H9 (cell line): ENCODE data around the gene TRIOBP. TPM values are rescaled to one million over a fixed set of nuclear protein-coding genes. Genes with fewer than 3 reads are reported as not detected.

Experiments
- DNase-seq: peaks from one replicate; pipeline ENCODE4 v3.0.0-alpha.2; 2017
- H2AFZ ChIP-seq: one replicate; pipeline ENCODE4 v1.6.1; 2013; ENCODE audit warnings: mild to moderate bottlenecking, low read length, control low read depth, moderate library complexity
- H2AK5ac ChIP-seq: 2 replicates; pipeline ENCODE4 v1.6.1; 2013; ENCODE audit warnings: low read length, control low read depth, mixed read lengths; ENCODE audit not compliant: insufficient read length
- H2BK120ac ChIP-seq: one replicate; pipeline ENCODE4 v1.6.1; 2013; ENCODE audit warnings: low read depth, mild to moderate bottlenecking, low read length, control low read depth, inconsistent platforms; ENCODE audit not compliant: poor library complexity, severe bottlenecking
- H2BK12ac ChIP-seq: 2 replicates; pipeline ENCODE4 v1.6.1; 2013; ENCODE audit warnings: low read length, control low read depth, mixed read lengths, low read depth; ENCODE audit not compliant: insufficient read length
- H2BK15ac ChIP-seq: 2 replicates; pipeline ENCODE4 v1.6.1; 2013; ENCODE audit warnings: low read depth, low read length, control low read depth
- H2BK20ac ChIP-seq: one replicate; pipeline ENCODE4 v1.6.1; 2013; ENCODE audit warnings: low read depth, mild to moderate bottlenecking, low read length, control low read depth, inconsistent platforms; ENCODE audit not compliant: poor library complexity, severe bottlenecking
- H2BK5ac ChIP-seq: 2 replicates; pipeline ENCODE4 v1.6.1; 2013; ENCODE audit warnings: low read length, control low read depth, mixed read lengths; ENCODE audit not compliant: insufficient read length
- H3K14ac ChIP-seq: 2 replicates; pipeline ENCODE4 v1.6.1; 2013; ENCODE audit warnings: low read length, control low read depth; ENCODE audit not compliant: insufficient read depth
- H3K18ac ChIP-seq: 2 replicates; pipeline ENCODE4 v1.6.1; 2013; ENCODE audit warnings: low read depth, mild to moderate bottlenecking, mixed read lengths, low read length, control low read depth; ENCODE audit not compliant: insufficient read length
- H3K23ac ChIP-seq: 2 replicates; pipeline ENCODE4 v1.6.1; 2013; ENCODE audit warnings: low read length, control low read depth, mixed read lengths, low read depth; ENCODE audit not compliant: insufficient read length
- H3K23me2 ChIP-seq: 2 replicates; pipeline ENCODE4 v1.6.1; 2013; ENCODE audit warnings: low read depth, mild to moderate bottlenecking, mixed read lengths, low read length, control low read depth; ENCODE audit not compliant: insufficient read length, poor library complexity, severe bottlenecking
- H3K27ac ChIP-seq: 2 replicates; pipeline ENCODE4 v1.5.1; 2013; ENCODE audit warnings: low read length, control low read depth, mixed read lengths, low read depth; ENCODE audit not compliant: insufficient read length
- H3K27me3 ChIP-seq: 2 replicates; pipeline ENCODE4 v1.6.1; 2013; ENCODE audit warnings: low read length, control low read depth, inconsistent platforms; ENCODE audit not compliant: insufficient read depth
- H3K4ac ChIP-seq: 2 replicates; pipeline ENCODE4 v1.6.1; 2013; ENCODE audit warnings: low read depth, mild to moderate bottlenecking, control low read depth, inconsistent platforms, low read length, moderate library complexity
- H3K4me1 ChIP-seq: 2 replicates; pipeline ENCODE4 v1.6.1; 2013; ENCODE audit warnings: low read length, control low read depth, inconsistent platforms; ENCODE audit not compliant: insufficient read depth
- H3K4me2 ChIP-seq: 2 replicates; pipeline ENCODE4 v1.6.1; 2013; ENCODE audit warnings: low read length, control low read depth, mixed read lengths; ENCODE audit not compliant: insufficient read length, insufficient read depth
- H3K56ac ChIP-seq: 2 replicates; pipeline ENCODE4 v1.6.1; 2013; ENCODE audit warnings: low read depth, mild to moderate bottlenecking, mixed read lengths, low read length, control low read depth; ENCODE audit not compliant: insufficient read length
- H3K79me1 ChIP-seq: 2 replicates; pipeline ENCODE4 v1.6.1; 2013; ENCODE audit warnings: low read depth, mild to moderate bottlenecking, moderate library complexity, low read length, control low read depth, inconsistent platforms; ENCODE audit not compliant: insufficient read depth, poor library complexity, severe bottlenecking
- H3K79me2 ChIP-seq: 2 replicates; pipeline ENCODE4 v1.6.1; 2013; ENCODE audit warnings: low read length, control low read depth, inconsistent platforms; ENCODE audit not compliant: insufficient read depth
- H3K9ac ChIP-seq: 2 replicates; pipeline ENCODE4 v1.6.1; 2013; ENCODE audit warnings: low read length, control low read depth, mixed read lengths; ENCODE audit not compliant: insufficient read length; ENCODE audit errors: extremely low read depth
- H3K9me3 ChIP-seq: one replicate; pipeline ENCODE4 v1.6.1; 2013; ENCODE audit warnings: low read depth, low read length, inconsistent platforms; ENCODE audit not compliant: control insufficient read depth
- H3T11ph ChIP-seq: one replicate; pipeline ENCODE4 v1.6.1; 2013; ENCODE audit warnings: mild to moderate bottlenecking, low read length, control low read depth, inconsistent platforms
- H4K20me1 ChIP-seq: one replicate; pipeline ENCODE4 v1.6.1; 2013; ENCODE audit not compliant: control insufficient read depth, insufficient read length, insufficient read depth
- H4K5ac ChIP-seq: 2 replicates; pipeline ENCODE4 v1.6.1; 2013; ENCODE audit warnings: low read depth, mild to moderate bottlenecking, mixed read lengths, low read length, control low read depth; ENCODE audit not compliant: insufficient read length
- H4K8ac ChIP-seq: replicated peaks from 2 replicates; pipeline ENCODE4 v1.6.1; 2013; ENCODE audit warnings: low read length, control low read depth, mixed read lengths, low read depth; ENCODE audit not compliant: insufficient read length
- H4K91ac ChIP-seq: 2 replicates; pipeline ENCODE4 v1.6.1; 2013; ENCODE audit warnings: low read depth, mild to moderate bottlenecking, moderate library complexity, mixed read lengths, low read length, control low read depth; ENCODE audit not compliant: insufficient read length
- H3K27ac Mint-ChIP-seq, 3 experiments: 2 replicates in 2 of 3; 3 replicates in 1 of 3; pipeline ENCODE4 v1.8.0; 2020 to 2021; ENCODE audit warnings: mixed read lengths in 3 of 3, mild to moderate bottlenecking in 1 of 3, moderate library complexity in 1 of 3
- H3K27me3 Mint-ChIP-seq: 2 replicates; pipeline ENCODE4 v1.8.0; 2021; ENCODE audit warnings: low read depth, mild to moderate bottlenecking, moderate library complexity, mixed read lengths
- H3K36me3 Mint-ChIP-seq, 3 experiments: 2 replicates in 2 of 3; 3 replicates in 1 of 3; pipeline ENCODE4 v1.8.0; 2020 to 2021; ENCODE audit warnings: low read depth in 3 of 3, mixed read lengths in 3 of 3; ENCODE audit not compliant: insufficient read depth in 1 of 3
- H3K4me1 Mint-ChIP-seq, 2 experiments: 2 replicates each; pipeline ENCODE4 v1.8.0; 2020; ENCODE audit warnings: mixed read lengths in 2 of 2
- H3K4me3 Mint-ChIP-seq, 2 experiments: 2 replicates in 1 of 2; 3 replicates in 1 of 2; pipeline ENCODE4 v1.8.0; 2020 to 2021; ENCODE audit warnings: mild to moderate bottlenecking in 2 of 2, mixed read lengths in 2 of 2, moderate library complexity in 1 of 2
- H3K9me3 Mint-ChIP-seq, 2 experiments: 2 replicates in 1 of 2; 3 replicates in 1 of 2; pipeline ENCODE4 v1.8.0; 2020; ENCODE audit warnings: mild to moderate bottlenecking in 2 of 2, mixed read lengths in 2 of 2, moderate library complexity in 1 of 2
- WGBS: extraction: QIAGEN DNeasy Blood & Tissue Kit; methylation state at CpG from one replicate; pipeline ENCODE4 v1.1.7; 2013; ENCODE audit warnings: missing lambda C conversion rate, low lambda C conversion rate, mixed read lengths; ENCODE audit not compliant: insufficient read length; ENCODE audit errors: extremely low coverage; 5-methylcytosine and 5-hydroxymethylcytosine counted together
- total RNA-seq: library from RNA; stranded (reverse); gene quantifications from 2 replicates; pipeline ENCODE4 v1.2.1, GENCODE V29; 2021
- TF ChIP-seq, protein P1 (sequence below): fragments of 200-600 bp; sonication (generic); conservative IDR thresholded peaks from 3 replicates; pipeline ENCODE4 v1.8.0; 2021; ENCODE audit warnings: antibody characterized with exemption, mild to moderate bottlenecking

Gene TRIOBP
- total RNA-seq, 1 experiment from 2014 or later = 52.7 TPM

DNA sequence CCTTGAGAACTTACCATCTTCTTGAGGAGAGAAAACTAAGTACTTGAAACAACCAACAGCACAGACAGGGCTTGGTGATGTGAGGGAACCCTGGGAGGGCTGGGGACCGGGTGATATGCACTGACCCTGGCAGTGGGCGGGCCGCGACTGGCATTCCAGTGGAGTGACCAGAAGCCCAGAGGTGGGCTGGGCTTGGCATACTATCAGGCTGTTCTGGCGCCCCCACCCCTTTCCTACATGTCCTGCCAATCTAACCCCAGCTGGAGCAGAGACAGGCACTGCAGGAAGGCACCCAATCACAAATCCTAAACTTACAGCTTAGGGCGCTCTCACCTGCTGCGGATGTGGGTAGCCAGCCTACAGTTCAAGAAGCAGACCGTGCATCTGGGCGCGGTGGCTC, 56.9 kb downstream of the TRIOBP start:
- H3K27me3 Mint-ChIP-seq = no peaks in the 10 kb centered on the region
- no peak overlapping the region for H3K9ac ChIP-seq
- no peak overlapping the region for H3K4me3 Mint-ChIP-seq
- no peak overlapping the region for H2BK20ac ChIP-seq
- no peak overlapping the region for H2BK15ac ChIP-seq
- no peaks in the 10 kb centered on the region for H3K23me2 ChIP-seq
- TF ChIP-seq, protein P1, sequence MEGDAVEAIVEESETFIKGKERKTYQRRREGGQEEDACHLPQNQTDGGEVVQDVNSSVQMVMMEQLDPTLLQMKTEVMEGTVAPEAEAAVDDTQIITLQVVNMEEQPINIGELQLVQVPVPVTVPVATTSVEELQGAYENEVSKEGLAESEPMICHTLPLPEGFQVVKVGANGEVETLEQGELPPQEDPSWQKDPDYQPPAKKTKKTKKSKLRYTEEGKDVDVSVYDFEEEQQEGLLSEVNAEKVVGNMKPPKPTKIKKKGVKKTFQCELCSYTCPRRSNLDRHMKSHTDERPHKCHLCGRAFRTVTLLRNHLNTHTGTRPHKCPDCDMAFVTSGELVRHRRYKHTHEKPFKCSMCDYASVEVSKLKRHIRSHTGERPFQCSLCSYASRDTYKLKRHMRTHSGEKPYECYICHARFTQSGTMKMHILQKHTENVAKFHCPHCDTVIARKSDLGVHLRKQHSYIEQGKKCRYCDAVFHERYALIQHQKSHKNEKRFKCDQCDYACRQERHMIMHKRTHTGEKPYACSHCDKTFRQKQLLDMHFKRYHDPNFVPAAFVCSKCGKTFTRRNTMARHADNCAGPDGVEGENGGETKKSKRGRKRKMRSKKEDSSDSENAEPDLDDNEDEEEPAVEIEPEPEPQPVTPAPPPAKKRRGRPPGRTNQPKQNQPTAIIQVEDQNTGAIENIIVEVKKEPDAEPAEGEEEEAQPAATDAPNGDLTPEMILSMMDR = no peak
- no peak overlapping the region for H2BK120ac ChIP-seq
- H3K14ac ChIP-seq = no peak overlapping the region
- no peak overlapping the region for H2BK5ac ChIP-seq
- no peaks in the 10 kb centered on the region for H3K27me3 ChIP-seq
- H2AFZ ChIP-seq = no peak overlapping the region
- no peak overlapping the region for H3K27ac Mint-ChIP-seq
- no peak overlapping the region for H4K91ac ChIP-seq
- H3K18ac ChIP-seq = no peak overlapping the region
- no peak overlapping the region for H2BK12ac ChIP-seq
- H3K79me1 ChIP-seq = no peaks in the 10 kb centered on the region
- peaks cover 17 to 50% (median 48%) of the 10 kb centered on the region in 3 experiments; a peak in 6 of 7 replicates for H3K36me3 Mint-ChIP-seq
- H3K27ac ChIP-seq = no peak overlapping the region
- no peaks in the 10 kb centered on the region for H3K79me2 ChIP-seq
- no peak overlapping the region for H3K4me2 ChIP-seq
- no peaks in the 10 kb centered on the region for H3K4me1 ChIP-seq
- DNase-seq = no peak
- H3K4me1 Mint-ChIP-seq = peaks cover 9 to 12% of the 10 kb centered on the region in 2 experiments
- H3K9me3 Mint-ChIP-seq = no peaks in the 10 kb centered on the region
- H2AK5ac ChIP-seq = no peak overlapping the region
- no peaks in the 10 kb centered on the region for H4K20me1 ChIP-seq
- H4K5ac ChIP-seq = no peak overlapping the region
- no peaks in the 10 kb centered on the region for H3K9me3 ChIP-seq
- H3K56ac ChIP-seq = no peak overlapping the region
- no peak overlapping the region for H3K23ac ChIP-seq
- no peak overlapping the region for H3K4ac ChIP-seq
- no CpG with 5 or more reads among the region's 10 CpGs for WGBS
- H3T11ph ChIP-seq = no peak overlapping the region
- H4K8ac ChIP-seq = no peak overlapping the region
